Choroid plexus epithelial cell (primary cell): ENCODE results near the gene ZNF747.

Experiments
- DNase-seq: peaks from one replicate; pipeline ENCODE4 v3.0.0-alpha.2; 2010; ENCODE audit warnings: low read depth
- H3K4me3 ChIP-seq: 2 replicates; pipeline ENCODE4 v1.5.1; 2011; ENCODE audit warnings: low read depth, mild to moderate bottlenecking, control low read depth, low read length, moderate library complexity
- TF ChIP-seq, protein P1 (sequence below): conservative IDR thresholded peaks from 2 replicates; pipeline ENCODE4 v1.5.1; 2011; ENCODE audit warnings: low read depth, mild to moderate bottlenecking, control low read depth, inconsistent platforms, low read length, moderate library complexity

ZNF747 gene

DNA sequence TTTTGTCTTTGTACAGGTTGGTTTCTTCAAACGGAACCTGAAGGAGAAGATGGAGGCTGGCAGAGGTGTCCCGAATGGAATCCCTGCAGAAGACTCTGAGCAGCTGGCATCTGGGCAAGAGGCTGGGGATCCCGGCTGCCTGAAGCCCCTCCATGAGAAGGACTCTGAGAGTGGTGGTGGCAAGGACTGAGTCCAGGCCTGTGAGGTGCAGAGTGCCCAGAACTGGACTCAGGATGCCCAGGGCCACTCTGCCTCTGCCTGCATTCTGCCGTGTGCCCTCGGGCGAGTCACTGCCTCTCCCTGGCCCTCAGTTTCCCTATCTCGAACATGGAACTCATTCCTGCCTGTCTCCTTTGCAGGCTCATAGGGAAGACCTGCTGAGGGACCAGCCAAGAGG, 13.2 kb downstream of the ZNF747 start:
- TF ChIP-seq, protein P1, sequence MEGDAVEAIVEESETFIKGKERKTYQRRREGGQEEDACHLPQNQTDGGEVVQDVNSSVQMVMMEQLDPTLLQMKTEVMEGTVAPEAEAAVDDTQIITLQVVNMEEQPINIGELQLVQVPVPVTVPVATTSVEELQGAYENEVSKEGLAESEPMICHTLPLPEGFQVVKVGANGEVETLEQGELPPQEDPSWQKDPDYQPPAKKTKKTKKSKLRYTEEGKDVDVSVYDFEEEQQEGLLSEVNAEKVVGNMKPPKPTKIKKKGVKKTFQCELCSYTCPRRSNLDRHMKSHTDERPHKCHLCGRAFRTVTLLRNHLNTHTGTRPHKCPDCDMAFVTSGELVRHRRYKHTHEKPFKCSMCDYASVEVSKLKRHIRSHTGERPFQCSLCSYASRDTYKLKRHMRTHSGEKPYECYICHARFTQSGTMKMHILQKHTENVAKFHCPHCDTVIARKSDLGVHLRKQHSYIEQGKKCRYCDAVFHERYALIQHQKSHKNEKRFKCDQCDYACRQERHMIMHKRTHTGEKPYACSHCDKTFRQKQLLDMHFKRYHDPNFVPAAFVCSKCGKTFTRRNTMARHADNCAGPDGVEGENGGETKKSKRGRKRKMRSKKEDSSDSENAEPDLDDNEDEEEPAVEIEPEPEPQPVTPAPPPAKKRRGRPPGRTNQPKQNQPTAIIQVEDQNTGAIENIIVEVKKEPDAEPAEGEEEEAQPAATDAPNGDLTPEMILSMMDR = no peak
- DNase-seq = no peak
- no peak overlapping the region for H3K4me3 ChIP-seq

- H3K4me3 ChIP-seq = no peak overlapping the region
- no peak for DNase-seq
- TF ChIP-seq, protein P1 = no peak
These were observed 15.3 kb downstream of the ZNF747 start for GRCh38 chr16:30519120-30520049.

- no peak overlapping the region for H3K4me3 ChIP-seq
- TF ChIP-seq, protein P1 = no peak
- DNase-seq = no peak
These were observed 16.1 kb downstream of the ZNF747 start for GRCh38 chr16:30518552-30518951.

DNA sequence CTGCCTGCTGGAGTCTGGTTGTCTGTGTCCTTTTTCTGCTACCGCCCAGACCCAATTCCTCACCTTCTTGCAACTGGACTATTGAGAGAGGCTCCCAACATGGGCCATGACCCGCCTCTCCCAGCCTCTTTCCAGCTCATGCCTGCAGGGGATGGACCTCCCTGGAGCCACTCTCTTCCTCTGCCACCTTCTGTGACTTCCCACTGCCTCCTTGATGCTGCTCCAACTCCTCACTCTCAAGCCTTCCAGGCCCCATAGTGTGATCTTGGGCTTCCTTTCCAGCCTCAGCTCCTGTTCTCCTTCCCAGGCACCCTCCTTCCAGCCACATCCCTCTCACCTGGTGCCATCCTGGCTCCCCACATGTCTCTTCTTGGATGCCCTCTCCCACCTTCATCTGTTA, 19.4 kb downstream of the ZNF747 start:
- no peak for DNase-seq
- no peak overlapping the region for H3K4me3 ChIP-seq
- TF ChIP-seq, protein P1 = no peak

GRCh38 chr16:30511509-30511908, 23.1 kb downstream of the ZNF747 start:
- H3K4me3 ChIP-seq = no peak overlapping the region
- TF ChIP-seq, protein P1 = no peak
- no peak for DNase-seq

DNA sequence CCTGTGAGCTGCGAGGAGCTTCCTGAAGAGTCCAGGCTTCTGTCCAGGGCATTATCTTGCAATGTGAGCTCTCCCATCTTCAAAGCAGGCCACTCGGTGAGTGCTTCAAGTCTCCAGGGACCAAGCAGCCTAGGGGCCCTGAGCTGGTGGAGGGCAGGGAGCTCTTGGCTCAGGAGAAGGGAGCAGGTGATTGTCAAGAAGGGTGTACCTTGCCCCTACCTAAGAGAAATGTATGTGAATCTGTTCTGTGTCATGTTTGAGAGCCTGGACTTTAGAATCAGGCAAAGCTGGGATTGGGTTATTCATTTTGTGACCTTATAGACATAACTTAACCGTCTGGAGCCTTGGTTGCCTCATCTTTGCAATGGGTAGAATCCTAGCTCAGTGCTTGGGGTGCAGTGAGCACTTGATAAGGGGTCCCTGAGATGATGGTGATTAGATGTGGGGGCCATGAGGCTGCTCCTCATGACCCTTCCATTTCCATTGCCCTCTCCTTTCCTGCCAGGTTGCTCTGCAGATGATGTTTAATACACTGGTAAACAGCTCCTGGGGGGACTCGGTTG, 24.2 kb downstream of the ZNF747 start:
- no peak for DNase-seq
- no peak overlapping the region for H3K4me3 ChIP-seq
- TF ChIP-seq, protein P1 = no peak
